ENCODE measurements around the gene ZNG1F. TPM values are rescaled to one million over a fixed set of nuclear protein-coding genes. Genes with fewer than 3 reads are reported as not detected.
"Not testable (repeated sequence)": the region's sequence is repeated elsewhere in the genome, so short reads cannot be mapped to it uniquely, and the experiment has no call there.

ZNG1F gene
- total and polyA plus RNA-seq, 2 experiments from 2014 or later, result 2.2 to 5.7 TPM

DNA sequence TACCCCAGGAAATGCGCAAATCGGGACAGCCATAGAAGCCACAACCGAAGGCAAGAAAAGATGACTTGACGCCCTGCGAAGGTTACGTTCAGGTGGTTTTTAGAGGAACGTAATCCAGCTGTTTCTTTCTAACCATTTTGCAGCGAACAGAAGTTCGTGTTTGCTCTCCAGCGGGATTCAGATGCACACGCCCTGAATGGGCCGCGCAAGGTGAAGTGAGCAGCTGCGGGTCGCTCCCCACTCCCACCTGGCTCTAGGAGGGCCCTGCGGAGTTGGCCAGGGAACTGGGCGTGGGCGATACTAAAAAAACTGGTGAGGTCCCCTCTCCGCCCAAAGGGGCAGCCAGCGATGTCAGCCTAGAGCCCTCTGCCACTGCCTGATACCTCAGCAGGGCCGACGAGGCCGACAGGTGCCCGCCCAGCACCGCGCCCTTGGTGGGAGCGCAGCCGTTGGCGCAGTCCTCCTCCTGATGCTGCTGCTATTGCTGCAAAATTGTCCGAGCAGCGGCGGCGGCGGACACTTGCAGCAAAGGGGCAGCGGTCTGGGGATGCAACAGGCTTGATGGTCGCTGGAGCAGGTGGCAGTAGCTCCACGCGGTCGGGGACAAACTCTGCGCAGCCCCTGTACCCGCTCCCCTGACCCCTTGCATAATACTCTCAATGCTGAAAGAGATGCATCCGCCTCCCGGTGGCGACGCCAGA is 62.2 kb downstream of the ZNG1F start:
- H3K9me3 ChIP-seq (ENCODE audit: low read depth); H3K79me2 ChIP-seq (ENCODE audit: insufficient read depth); in situ Hi-C loops (cut with MboI); H3K27me3 ChIP-seq (replicated peaks; ENCODE audit: insufficient read depth); H3K4me2 ChIP-seq (ENCODE audit: unreplicated experiment); H3K9me2 ChIP-seq (ENCODE audit: insufficient read depth); DNase-seq; H3K4me1 ChIP-seq (ENCODE audit: insufficient read depth); H3F3A ChIP-seq (ENCODE audit: insufficient read depth); H3K36me3 ChIP-seq (ENCODE audit: low read depth); H3K4me3 ChIP-seq; H3K9ac ChIP-seq; H3K27ac ChIP-seq; H2AFZ ChIP-seq; H4K20me1 ChIP-seq (ENCODE audit: insufficient read depth): not testable (repeated sequence)
- WGBS, 2 experiments (ENCODE audit: low coverage in 1 of 2, low lambda C conversion rate in 2 of 2, missing lambda C conversion rate in 2 of 2), result 23 to 24% methylated on average over 8 to 11 of the region's 45 CpGs

DNA sequence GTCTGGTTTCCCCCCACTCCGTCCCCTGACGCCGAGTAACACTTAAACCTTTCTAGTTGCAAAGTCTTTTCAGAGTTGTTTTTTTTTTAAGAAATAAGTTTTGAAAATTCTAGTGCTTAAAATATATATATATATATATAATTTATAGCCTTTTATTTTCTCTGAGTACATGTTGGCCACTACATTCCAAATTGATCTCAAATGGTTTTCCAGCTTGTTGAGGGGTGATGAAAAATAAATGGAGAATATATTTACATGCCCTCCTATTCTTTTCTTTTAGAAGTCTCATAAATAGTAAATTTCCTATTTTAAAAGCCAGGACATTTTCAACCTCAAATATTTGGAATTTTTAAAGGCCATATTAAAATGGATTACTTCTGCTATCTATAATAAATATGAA is 63.2 kb downstream of the ZNG1F start:
- H3F3A ChIP-seq (ENCODE audit: insufficient read depth); H3K4me1 ChIP-seq (ENCODE audit: insufficient read depth); in situ Hi-C loops (cut with MboI); H2AFZ ChIP-seq; H3K36me3 ChIP-seq (ENCODE audit: low read depth); H3K27me3 ChIP-seq (replicated peaks; ENCODE audit: insufficient read depth); H3K9me2 ChIP-seq (ENCODE audit: insufficient read depth); H3K27ac ChIP-seq; H3K4me2 ChIP-seq (ENCODE audit: unreplicated experiment); DNase-seq; H4K20me1 ChIP-seq (ENCODE audit: insufficient read depth); H3K4me3 ChIP-seq; H3K9ac ChIP-seq; H3K79me2 ChIP-seq (ENCODE audit: insufficient read depth); H3K9me3 ChIP-seq (ENCODE audit: low read depth): not testable (repeated sequence)
- no CpG with 5 or more reads among the region's 3 CpGs for WGBS, 2 experiments (ENCODE audit: low coverage in 1 of 2, low lambda C conversion rate in 2 of 2, missing lambda C conversion rate in 2 of 2)

DNA sequence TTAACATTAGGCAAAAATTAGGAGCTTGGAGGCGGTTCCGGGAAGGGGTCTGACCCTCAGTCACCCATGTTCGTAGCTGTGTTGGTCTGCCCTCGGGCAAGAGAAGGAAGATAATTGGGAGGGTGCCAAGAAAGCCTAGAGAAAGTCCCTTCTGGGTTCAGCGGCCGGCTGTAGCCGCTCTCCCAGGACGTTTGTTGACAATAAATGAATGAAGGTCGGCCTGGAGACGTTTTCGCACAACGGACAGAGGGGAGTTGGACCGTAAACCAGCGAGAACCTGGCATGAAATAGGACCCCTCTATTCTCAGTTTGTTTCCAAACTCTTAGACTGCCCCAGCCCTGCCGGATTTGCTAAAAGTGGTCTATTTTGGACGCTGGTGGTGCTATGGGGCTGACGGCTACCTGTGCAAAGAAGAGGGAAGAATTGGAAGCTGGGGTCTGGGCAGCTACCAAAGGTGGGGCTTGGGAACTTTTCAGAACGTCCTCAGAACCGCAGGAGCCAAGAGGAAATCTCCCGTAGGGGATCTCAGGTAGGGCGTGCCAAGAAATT is 63.9 kb downstream of the ZNG1F start:
- H3K9ac ChIP-seq; H3K27me3 ChIP-seq (replicated peaks; ENCODE audit: insufficient read depth); H3K79me2 ChIP-seq (ENCODE audit: insufficient read depth); H3K27ac ChIP-seq; H3K4me2 ChIP-seq (ENCODE audit: unreplicated experiment); in situ Hi-C loops (cut with MboI); H3K4me1 ChIP-seq (ENCODE audit: insufficient read depth); H3K9me2 ChIP-seq (ENCODE audit: insufficient read depth); H3K36me3 ChIP-seq (ENCODE audit: low read depth); H3F3A ChIP-seq (ENCODE audit: insufficient read depth); H3K9me3 ChIP-seq (ENCODE audit: low read depth); DNase-seq; H3K4me3 ChIP-seq; H4K20me1 ChIP-seq (ENCODE audit: insufficient read depth); H2AFZ ChIP-seq: not testable (repeated sequence)
- WGBS, 2 experiments (ENCODE audit: low coverage in 1 of 2, low lambda C conversion rate in 2 of 2, missing lambda C conversion rate in 2 of 2), result no CpG with 5 or more reads among the region's 21 CpGs

DNA sequence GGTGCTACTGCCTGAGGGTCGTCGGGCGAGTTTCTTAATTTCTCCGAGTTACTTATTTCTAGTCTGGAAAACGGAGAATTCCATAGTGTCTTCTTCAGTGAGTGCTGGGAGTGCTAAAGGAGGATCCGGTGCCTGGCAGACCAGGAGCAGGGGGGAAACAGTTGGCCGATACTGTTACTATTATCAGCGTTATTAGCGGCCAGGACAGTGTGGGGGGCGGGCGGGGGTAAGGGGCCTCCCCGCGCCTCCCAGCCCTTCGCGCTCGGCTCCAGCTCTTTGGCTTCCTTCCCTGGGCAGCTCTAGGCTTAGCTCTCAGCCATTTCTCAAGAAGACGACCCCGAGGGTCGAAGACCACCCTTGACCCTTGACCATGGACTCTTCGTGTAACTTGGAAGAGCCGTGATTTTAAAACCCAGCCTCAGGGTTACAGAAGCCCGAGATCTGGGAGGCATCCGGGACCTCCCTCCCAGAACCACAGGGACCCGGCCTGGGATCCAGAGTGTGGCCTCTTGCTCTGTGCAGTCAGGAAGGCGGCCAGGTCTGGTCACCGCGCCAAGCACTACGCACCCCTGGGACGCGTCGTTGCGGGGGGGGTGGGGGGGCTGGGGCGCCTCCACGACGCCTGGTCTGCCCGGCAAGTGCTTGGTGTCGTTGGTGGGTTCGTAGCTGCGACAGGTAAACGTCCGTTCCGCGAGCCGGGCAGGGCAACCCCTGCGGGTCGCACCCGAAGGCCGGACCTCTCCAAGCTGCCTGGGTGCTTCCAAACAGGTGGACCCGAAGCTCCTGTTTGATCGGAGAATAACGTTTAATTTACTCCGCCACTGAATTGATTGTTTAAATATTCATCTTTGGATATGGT is 64.6 kb downstream of the ZNG1F start:
- H3K9me2 ChIP-seq (ENCODE audit: insufficient read depth); H3K4me3 ChIP-seq; DNase-seq; H3K4me1 ChIP-seq (ENCODE audit: insufficient read depth); H3K9me3 ChIP-seq (ENCODE audit: low read depth); H3K27me3 ChIP-seq (replicated peaks; ENCODE audit: insufficient read depth); H3K27ac ChIP-seq; H3F3A ChIP-seq (ENCODE audit: insufficient read depth); H3K9ac ChIP-seq; H3K4me2 ChIP-seq (ENCODE audit: unreplicated experiment); H3K79me2 ChIP-seq (ENCODE audit: insufficient read depth); in situ Hi-C loops (cut with MboI); H2AFZ ChIP-seq; H4K20me1 ChIP-seq (ENCODE audit: insufficient read depth); H3K36me3 ChIP-seq (ENCODE audit: low read depth): not testable (repeated sequence)
- WGBS, 2 experiments (ENCODE audit: low coverage in 1 of 2, low lambda C conversion rate in 2 of 2, missing lambda C conversion rate in 2 of 2), result 3 to 31% methylated on average over 12 to 39 of the region's 52 CpGs

DNA sequence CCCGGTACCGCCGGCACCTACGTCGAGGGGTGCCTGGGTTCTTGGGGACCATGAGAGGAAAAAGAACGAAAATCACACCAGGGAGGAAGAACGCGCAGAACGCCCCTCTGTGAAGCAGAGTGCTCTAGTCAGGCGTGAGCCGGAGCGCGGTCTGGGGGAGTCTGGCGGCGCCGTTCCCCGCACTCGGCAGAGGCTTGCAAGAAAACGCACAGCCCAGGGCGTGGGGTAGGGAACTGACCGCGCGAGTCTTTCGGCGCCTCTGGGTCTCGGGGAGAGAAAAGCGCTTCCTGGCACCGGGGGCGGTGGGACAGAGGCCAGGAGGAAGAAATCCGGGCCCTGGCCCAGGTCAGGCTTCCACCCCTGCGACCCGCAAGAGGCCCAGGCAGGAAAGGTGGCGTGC is 65.3 kb downstream of the ZNG1F start:
- DNase-seq; H4K20me1 ChIP-seq (ENCODE audit: insufficient read depth); H3K9ac ChIP-seq; H3K9me2 ChIP-seq (ENCODE audit: insufficient read depth); H3F3A ChIP-seq (ENCODE audit: insufficient read depth); H2AFZ ChIP-seq; in situ Hi-C loops (cut with MboI); H3K4me1 ChIP-seq (ENCODE audit: insufficient read depth); H3K4me3 ChIP-seq; H3K36me3 ChIP-seq (ENCODE audit: low read depth); H3K4me2 ChIP-seq (ENCODE audit: unreplicated experiment); H3K27ac ChIP-seq; H3K9me3 ChIP-seq (ENCODE audit: low read depth); H3K27me3 ChIP-seq (replicated peaks; ENCODE audit: insufficient read depth); H3K79me2 ChIP-seq (ENCODE audit: insufficient read depth): not testable (repeated sequence)
- 22% methylated on average over 10 to 12 of the region's 33 CpGs for WGBS, 2 experiments (ENCODE audit: low coverage in 1 of 2, low lambda C conversion rate in 2 of 2, missing lambda C conversion rate in 2 of 2)

DNA sequence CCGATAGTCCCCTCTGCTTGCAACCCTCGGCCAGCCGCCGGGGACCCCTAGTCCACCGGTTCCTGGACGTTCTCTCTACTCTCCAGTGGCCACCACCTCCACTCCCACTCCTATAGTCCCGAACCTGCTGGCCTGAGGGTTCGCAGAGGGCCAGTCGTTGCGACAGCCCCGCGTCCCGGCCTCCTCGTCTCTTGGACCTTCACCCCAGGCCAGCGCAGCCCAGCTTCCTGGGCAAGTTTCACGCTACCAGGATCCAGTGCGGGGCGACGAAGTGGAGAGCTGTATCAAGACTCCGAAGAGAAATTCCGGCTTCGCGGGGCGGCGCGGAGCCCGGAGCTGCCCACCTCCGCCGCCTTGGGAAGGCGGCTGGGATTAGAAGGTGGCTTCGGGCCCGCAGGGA is 65.7 kb downstream of the ZNG1F start:
- H3K79me2 ChIP-seq (ENCODE audit: insufficient read depth); H3K9ac ChIP-seq; H3K36me3 ChIP-seq (ENCODE audit: low read depth); in situ Hi-C loops (cut with MboI); H3K9me3 ChIP-seq (ENCODE audit: low read depth); H3K9me2 ChIP-seq (ENCODE audit: insufficient read depth); H3K27me3 ChIP-seq (replicated peaks; ENCODE audit: insufficient read depth); H3K27ac ChIP-seq; DNase-seq; H3K4me1 ChIP-seq (ENCODE audit: insufficient read depth); H2AFZ ChIP-seq; H3K4me2 ChIP-seq (ENCODE audit: unreplicated experiment); H3K4me3 ChIP-seq; H4K20me1 ChIP-seq (ENCODE audit: insufficient read depth); H3F3A ChIP-seq (ENCODE audit: insufficient read depth): not testable (repeated sequence)
- WGBS, 2 experiments (ENCODE audit: low coverage in 1 of 2, low lambda C conversion rate in 2 of 2, missing lambda C conversion rate in 2 of 2), result 10% methylated on average over 10 of the region's 32 CpGs; no CpG with 5 or more reads in 1 of the 2 experiments

DNA sequence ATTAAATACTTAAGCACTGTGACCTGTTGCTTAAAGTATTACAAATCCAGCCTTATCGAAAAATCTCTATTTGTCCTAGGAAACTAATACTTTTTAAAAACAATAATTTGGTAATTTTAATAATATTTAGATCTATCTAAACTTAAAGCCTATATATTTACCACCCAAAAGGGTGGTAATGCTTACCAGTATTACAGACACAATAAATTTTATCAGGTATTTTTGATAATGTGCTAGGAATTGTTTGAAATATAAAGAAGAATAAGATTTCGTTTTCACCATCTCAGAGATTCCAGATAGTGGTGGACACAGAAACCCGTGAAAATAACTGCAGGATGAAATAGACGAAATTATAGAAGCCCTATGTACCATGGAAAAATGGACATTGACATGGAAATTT is 68.4 kb downstream of the ZNG1F start:
- not testable (repeated sequence) for H3K4me2 ChIP-seq (ENCODE audit: unreplicated experiment)

More for the DNA sequence above, 68.4 kb downstream of the ZNG1F start:
- H2AFZ ChIP-seq; H3K9me3 ChIP-seq (ENCODE audit: low read depth); H3K27ac ChIP-seq; H3K4me1 ChIP-seq (ENCODE audit: insufficient read depth); H3K79me2 ChIP-seq (ENCODE audit: insufficient read depth); H3K9me2 ChIP-seq (ENCODE audit: insufficient read depth); H3K9ac ChIP-seq; H3K36me3 ChIP-seq (ENCODE audit: low read depth); H3F3A ChIP-seq (ENCODE audit: insufficient read depth); H3K27me3 ChIP-seq (replicated peaks; ENCODE audit: insufficient read depth); in situ Hi-C loops (cut with MboI); H4K20me1 ChIP-seq (ENCODE audit: insufficient read depth); DNase-seq; H3K4me3 ChIP-seq: not testable (repeated sequence)
- WGBS, 2 experiments (ENCODE audit: low coverage in 1 of 2, low lambda C conversion rate in 2 of 2, missing lambda C conversion rate in 2 of 2), result 29 to 33% methylated on average over 2 of the region's 4 CpGs
